ENCODE data around the gene FAM32A. TPM values are rescaled to one million over a fixed set of nuclear protein-coding genes. Genes with fewer than 3 reads are reported as not detected.

FAM32A gene
- polyA plus RNA-seq, 1 of the 3 experiments (the other 2 are of a cell fraction) = 156 TPM

GRCh38 chr19:16166417-16166816 lies 18.8 kb upstream of the FAM32A start:
- CTCF ChIA-PET = no interaction called here
- Histone ChIP-seq H3K9me2 (no peaks in the 10 kb centered on the region), H3F3A (replicated peaks; ENCODE audit: insufficient read depth) (peaks cover 11% of the 10 kb centered on the region), H2AFZ (ENCODE audit: low read depth) (no peak overlapping the region), H3K9ac (no peak overlapping the region), H3K9me3 (no peaks in the 10 kb centered on the region), H4K20me1 (ENCODE audit: insufficient read depth) (no peaks in the 10 kb centered on the region), H3K27ac (ENCODE audit: low read depth in 2 of 2, low read length in 1 of 2) (no peak overlapping the region), H3K4me3 (ENCODE audit: low read depth in 2 of 2, low read length in 1 of 2) (no peak overlapping the region), H3K79me2 (ENCODE audit: insufficient read depth) (no peaks in the 10 kb centered on the region), H3K4me2 (no peak overlapping the region), H3K27me3 (ENCODE audit: insufficient read depth) (no peaks in the 10 kb centered on the region), H3K4me1 (ENCODE audit: control insufficient read depth in 1 of 2, insufficient read depth in 2 of 2, low read depth in 1 of 2, low read length in 1 of 2) (peaks cover 0 to under 1% of the 10 kb centered on the region in 2 experiments; a peak in 1 of 4 replicates), H3K36me3 (replicated peaks in 1 of 2; ENCODE audit: control insufficient read depth in 1 of 2, insufficient read depth in 2 of 2, low read length in 1 of 2) (no peaks in the 10 kb centered on the region)
- 67% methylated on average over 1 of the region's 1 CpG for WGBS (ENCODE audit: low lambda C conversion rate)
- POLR2A ChIA-PET = no interaction called here
- TF ChIP-seq PBX3 (IDR thresholded peaks at IDR 0.05) = no peak
- no peak for TF ChIP-seq MEF2A (IDR thresholded peaks at IDR 0.05; ENCODE audit: borderline replicate concordance, low read depth)
- TF ChIP-seq RAD21 (IDR thresholded peaks at IDR 0.05; ENCODE audit: low read length) = no peak
- no peak for TF ChIP-seq YY1 (IDR thresholded peaks at IDR 0.05; ENCODE audit: low read depth)
- TF ChIP-seq ZBTB33 (IDR thresholded peaks at IDR 0.05; ENCODE audit: borderline replicate concordance, low read depth) = no peak
- no peak for TF ChIP-seq IRF3 (IDR thresholded peaks at IDR 0.05; ENCODE audit: low read depth, low read length)
- no peak for TF ChIP-seq RFX5 (IDR thresholded peaks at IDR 0.05; ENCODE audit: low read length)
- no peak for TF ChIP-seq GATA2 (CRISPR knock-in tag; IDR thresholded peaks at IDR 0.05)
- no peak for TF ChIP-seq POLR2AphosphoS5 (IDR thresholded peaks at IDR 0.05; ENCODE audit: low read depth, low read length)
- TF ChIP-seq RXRA (IDR thresholded peaks at IDR 0.05; ENCODE audit: borderline replicate concordance, low read depth) = no peak
- no peak for TF ChIP-seq CTCF (IDR thresholded peaks at IDR 0.05)
- TF ChIP-seq TCF12 (IDR thresholded peaks at IDR 0.05) = no peak
- TF ChIP-seq MAX (IDR thresholded peaks at IDR 0.05; ENCODE audit: low read depth) = no peak
- TF ChIP-seq SMC3 (IDR thresholded peaks at IDR 0.05; ENCODE audit: low read depth, low read length) = no peak
- no peak for TF ChIP-seq FOXM1 (IDR thresholded peaks at IDR 0.05; ENCODE audit: low read depth)
- no peak for TF ChIP-seq EP300 (IDR thresholded peaks at IDR 0.05; ENCODE audit: borderline replicate concordance in 1 of 2, low read depth in 1 of 2, low read length in 1 of 2)
- DNase-seq = no peak

All from SK-N-SH (cell line).